Activated naive CD4-positive, alpha-beta T cell treated with anti-CD3 and anti-CD28 coated beads for 36 hours (primary cell): Measurements from ENCODE around the gene PELI3. TPM values are rescaled to one million over a fixed set of nuclear protein-coding genes. Genes with fewer than 3 reads are reported as not detected.
A peak's percentile ranks its signal among the peaks of the same experiment; 100 is the strongest.

Experiments used
- CTCF ChIA-PET: fragments of 350-600 bp; sonication (Branson Sonifier 250); formaldehyde crosslinking; loops from one replicate; lab custom pipeline; 2021; ENCODE audit warnings: antibody characterized with exemption; lab: Charles Lee
- DNase-seq: peaks from one replicate; pipeline ENCODE4 v3.0.0-alpha.2; 2020
- H3K27ac Mint-ChIP-seq: one replicate; pipeline ENCODE4 v1.8.0; 2021; ENCODE audit warnings: mild to moderate bottlenecking, mixed read lengths
- H3K27me3 Mint-ChIP-seq: one replicate; pipeline ENCODE4 v1.8.0; 2021; ENCODE audit warnings: low read depth, mixed read lengths
- H3K36me3 Mint-ChIP-seq: one replicate; pipeline ENCODE4 v1.8.0; 2021; ENCODE audit warnings: low read depth, mixed read lengths
- H3K4me1 Mint-ChIP-seq: one replicate; pipeline ENCODE4 v1.8.0; 2021; ENCODE audit warnings: low read depth, mixed read lengths
- H3K4me3 Mint-ChIP-seq: one replicate; pipeline ENCODE4 v1.8.0; 2021; ENCODE audit warnings: mild to moderate bottlenecking, moderate library complexity, mixed read lengths
- H3K9me3 Mint-ChIP-seq: one replicate; pipeline ENCODE4 v1.8.0; 2021; ENCODE audit warnings: mixed read lengths
- intact Hi-C: fragments of 100-400 bp; cut with micrococcal nuclease; formaldehyde crosslinking; loops from one replicate; pipeline ENCODE4 v1.15.1; 2023
- total RNA-seq, 2 experiments: library from RNA; stranded (reverse); gene quantifications; one replicate each; pipeline ENCODE4 v1.2.3, GENCODE V29; 2021

The PELI3 gene
- total RNA-seq, 2 experiments from 2014 or later, result 2.3 to 2.4 TPM

DNA sequence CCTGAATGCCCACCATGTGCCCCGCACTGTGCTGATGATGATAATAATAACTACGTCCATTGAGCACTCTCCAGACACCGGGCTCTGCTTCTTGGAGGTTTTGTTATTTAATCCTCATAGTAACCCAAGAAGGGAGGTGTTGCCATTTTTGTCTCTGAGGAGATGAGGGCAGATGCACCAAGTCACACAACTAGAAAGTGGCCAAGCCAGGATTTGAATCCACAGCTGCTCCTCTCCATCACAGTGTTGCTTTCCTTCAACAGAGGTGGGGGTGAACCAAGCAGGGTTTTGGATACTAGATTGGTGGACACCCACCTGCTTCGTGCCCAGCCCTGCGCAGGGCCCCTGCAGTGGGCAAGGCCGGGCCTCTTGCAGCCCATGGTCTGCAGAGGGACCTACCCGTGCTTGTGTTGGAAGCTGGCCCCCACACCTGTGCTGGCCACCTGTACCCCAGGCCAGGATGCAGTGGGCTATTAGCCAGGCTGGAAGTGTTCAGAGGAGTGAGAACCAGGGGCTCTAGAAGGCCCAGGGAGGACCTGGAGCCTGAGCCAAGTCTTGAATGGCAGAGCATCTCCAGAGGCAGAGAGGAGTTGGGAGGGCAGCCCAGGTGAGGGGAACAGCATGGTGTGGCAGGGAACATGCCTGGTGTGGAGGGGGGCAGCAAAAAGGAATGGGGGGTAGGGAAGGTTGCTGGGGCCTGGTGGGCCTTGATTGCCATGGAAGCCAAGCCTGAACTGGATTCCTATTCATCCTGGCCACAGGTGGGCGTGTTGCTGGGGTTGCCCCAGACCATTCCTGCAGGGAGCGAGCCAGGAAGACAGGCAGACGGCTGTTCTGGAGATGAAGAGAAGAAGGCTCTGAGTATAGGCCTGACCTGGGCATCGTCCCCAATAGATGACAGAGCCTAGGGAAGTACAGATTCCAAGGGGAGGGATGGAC, 10.8 kb downstream of the PELI3 start:
- Mint-ChIP-seq H3K36me3 (peaks cover 3% of the 10 kb centered on the region), H3K27ac (peak overlapping the region; percentile 51), H3K27me3 (no peaks in the 10 kb centered on the region), H3K9me3 (no peaks in the 10 kb centered on the region), H3K4me1 (peaks cover 21% of the 10 kb centered on the region), H3K4me3 (no peak overlapping the region)
- intact Hi-C loops, result no loop called here
- CTCF ChIA-PET, result interaction anchor here (0.6 to 1.9 kb wide), 2 partner anchors 10 to 106 kb away, joined by 4 to 16 read pairs; partner anchors contain the start of gene PELI3
- no peak for DNase-seq

DNA sequence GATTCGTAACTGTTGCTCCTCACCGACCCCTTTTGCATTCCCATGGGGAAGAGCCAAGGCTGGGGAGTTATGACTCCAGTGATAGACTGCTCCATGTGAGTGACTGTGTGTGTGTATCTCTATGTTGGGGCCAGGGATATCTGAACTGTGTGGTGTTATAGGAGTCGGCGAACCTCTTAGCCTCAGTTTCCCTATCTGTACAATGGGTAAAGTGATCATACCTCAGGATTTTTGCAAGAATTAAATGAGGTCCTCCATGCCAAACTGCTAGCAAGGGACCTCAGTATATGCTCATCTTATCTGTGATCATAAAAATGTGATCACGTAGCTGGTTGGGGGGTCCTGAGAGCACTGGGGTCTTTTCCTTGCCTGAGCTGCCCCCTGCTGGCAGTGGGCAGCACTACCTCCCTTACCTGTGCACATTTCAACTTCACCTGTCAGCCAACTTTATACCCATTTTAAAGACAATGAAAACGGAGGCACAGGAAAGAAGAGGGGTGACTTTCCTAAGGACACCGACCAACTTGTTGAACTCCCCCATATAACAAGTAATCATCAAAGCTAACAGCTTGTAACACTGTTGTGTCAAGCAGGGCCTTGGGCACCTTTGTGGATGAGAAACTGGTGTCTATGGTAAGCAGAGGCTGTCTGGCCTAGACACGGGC, 12.2 kb downstream of the PELI3 start:
- intact Hi-C loops, result loop anchor here (1.0 kb wide), 1 partner anchor 71 kb away; no protein-coding TSS in a partner anchor
- Mint-ChIP-seq H3K27ac (peak overlapping the region; percentile 71), H3K9me3 (no peaks in the 10 kb centered on the region), H3K27me3 (no peaks in the 10 kb centered on the region), H3K36me3 (peaks cover 3% of the 10 kb centered on the region), H3K4me1 (peaks cover 25% of the 10 kb centered on the region), H3K4me3 (peak overlapping the region; percentile 89)
- CTCF ChIA-PET, result interaction anchor here (1.2 to 1.9 kb wide), 5 partner anchors 11 to 200 kb away, joined by 3 to 16 read pairs (median 6); partner anchors contain the start of genes MRPL11, NPAS4 and PELI3
- DNase-seq, result peak; percentile 42

DNA sequence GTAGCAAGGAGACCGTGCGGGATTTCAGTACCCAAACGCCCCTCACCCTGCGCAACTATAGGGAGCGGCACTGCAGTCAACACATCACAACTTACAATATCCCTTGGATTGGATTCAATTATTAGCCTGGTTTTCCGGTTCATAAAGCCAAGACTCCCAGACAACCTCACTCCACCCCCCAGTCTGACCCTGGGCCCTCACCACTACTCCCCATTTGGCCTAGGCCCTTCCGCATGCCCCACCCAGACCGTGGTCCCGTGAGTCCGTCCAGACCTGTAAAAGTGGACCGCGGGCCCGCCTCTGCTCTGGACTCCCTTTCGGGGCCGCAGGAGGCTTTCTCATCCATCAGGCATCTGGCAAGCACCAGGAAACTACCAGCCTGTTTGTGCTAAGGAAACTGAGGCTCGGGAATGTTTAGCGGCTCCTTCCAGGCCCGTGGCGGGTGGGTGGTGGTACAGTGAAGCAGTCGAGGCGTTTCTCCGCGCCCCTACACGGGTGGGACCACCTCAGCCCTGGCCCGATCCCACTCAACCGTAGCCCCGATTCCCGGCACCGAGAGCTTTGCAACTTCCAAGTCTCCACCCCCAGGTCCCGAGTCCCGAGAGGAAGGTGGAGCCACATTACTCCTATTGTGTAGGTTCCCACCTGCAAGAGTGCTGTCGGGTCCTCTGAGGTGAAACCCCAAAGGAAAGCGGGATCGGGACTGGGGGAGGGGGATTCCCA, 12.8 kb downstream of the PELI3 start:
- CTCF ChIA-PET, result interaction anchor here (0.5 to 1.9 kb wide), 10 partner anchors 10 to 542 kb away, joined by 3 to 16 read pairs (median 5); partner anchors contain the start of genes MRPL11, NPAS4 and PELI3
- peaks cover 25% of the 10 kb centered on the region for H3K4me1 Mint-ChIP-seq
- H3K27me3 Mint-ChIP-seq, result no peaks in the 10 kb centered on the region
- no peaks in the 10 kb centered on the region for H3K9me3 Mint-ChIP-seq
- no peak for DNase-seq
- H3K36me3 Mint-ChIP-seq, result peaks cover 3% of the 10 kb centered on the region
- intact Hi-C loops, result loop anchor here (1.0 to 2.0 kb wide), 7 partner anchors 13 to 479 kb away; partner anchors contain the start of genes PC, PELI3, RBM4 and YIF1A
- H3K4me3 Mint-ChIP-seq, result peak overlapping the region; percentile 89
- H3K27ac Mint-ChIP-seq, result peak overlapping the region; percentile 71

DNA sequence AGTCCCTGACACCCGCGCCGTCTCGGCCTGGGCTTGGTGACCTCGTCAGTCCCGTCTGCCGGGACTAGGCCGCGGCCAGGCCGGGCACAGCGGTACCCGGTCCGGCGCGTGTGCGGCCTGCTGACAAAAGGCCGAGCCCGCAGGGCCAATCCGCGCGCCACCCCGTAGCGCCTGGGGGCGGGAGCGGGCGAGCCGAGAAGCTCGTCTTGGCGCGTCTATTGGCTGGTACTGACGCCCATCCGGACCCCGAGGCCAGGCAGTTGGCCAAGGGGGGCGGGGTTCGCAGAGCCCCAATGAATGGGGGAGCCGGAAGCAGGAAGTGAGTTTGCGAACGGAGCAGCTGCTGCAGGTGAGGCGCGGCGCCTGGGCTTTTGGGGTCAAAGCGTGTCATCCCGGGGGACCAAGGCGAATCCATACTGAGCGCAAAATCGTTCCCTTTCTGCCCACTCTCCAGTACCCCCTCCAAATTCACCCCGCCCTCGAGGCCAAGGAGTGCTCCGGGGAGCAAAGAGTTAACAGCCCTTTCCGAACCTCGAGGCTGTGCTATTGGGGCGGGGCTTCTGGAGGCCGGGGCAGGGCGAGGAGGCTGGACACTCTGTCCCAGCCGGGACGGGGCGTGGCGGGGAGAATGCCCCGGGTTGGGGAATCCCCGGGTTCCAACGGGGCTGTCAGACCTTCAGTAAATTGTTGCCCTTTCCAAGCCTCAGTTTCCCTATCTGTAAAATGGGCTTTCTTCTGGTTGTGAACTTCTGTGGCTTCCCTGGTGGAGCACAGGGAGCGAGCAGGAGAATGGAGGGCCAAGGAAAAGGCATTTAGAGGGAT, 13.6 kb downstream of the PELI3 start, which contains the start of gene DPP3:
DPP3 (plus strand) TSS at position 318 of the 822 bp plus-strand sequence. CDS start 1,767 bp downstream, outside the sequence.
- H3K27ac Mint-ChIP-seq, result peak within 1 kb of the TSS; percentile 84
- no peaks in the 10 kb centered on the region for H3K9me3 Mint-ChIP-seq
- CTCF ChIA-PET, result interaction anchor here (0.5 to 1.6 kb wide), 8 partner anchors 11 to 542 kb away, joined by 3 to 6 read pairs (median 4); partner anchors contain the start of genes MRPL11 and NPAS4
- peak within 1 kb of the TSS; percentile 89 for H3K4me3 Mint-ChIP-seq
- intact Hi-C loops, result loop anchor here (1.0 to 2.0 kb wide), 6 partner anchors 14 to 478 kb away; partner anchors contain the start of genes PC, PELI3, RBM4 and YIF1A
- H3K4me1 Mint-ChIP-seq, result peaks cover 25% of the 10 kb centered on the region
- H3K27me3 Mint-ChIP-seq, result no peaks in the 10 kb centered on the region
- DNase-seq, result peak; percentile 97
- peaks cover 3% of the 10 kb centered on the region for H3K36me3 Mint-ChIP-seq

DNA sequence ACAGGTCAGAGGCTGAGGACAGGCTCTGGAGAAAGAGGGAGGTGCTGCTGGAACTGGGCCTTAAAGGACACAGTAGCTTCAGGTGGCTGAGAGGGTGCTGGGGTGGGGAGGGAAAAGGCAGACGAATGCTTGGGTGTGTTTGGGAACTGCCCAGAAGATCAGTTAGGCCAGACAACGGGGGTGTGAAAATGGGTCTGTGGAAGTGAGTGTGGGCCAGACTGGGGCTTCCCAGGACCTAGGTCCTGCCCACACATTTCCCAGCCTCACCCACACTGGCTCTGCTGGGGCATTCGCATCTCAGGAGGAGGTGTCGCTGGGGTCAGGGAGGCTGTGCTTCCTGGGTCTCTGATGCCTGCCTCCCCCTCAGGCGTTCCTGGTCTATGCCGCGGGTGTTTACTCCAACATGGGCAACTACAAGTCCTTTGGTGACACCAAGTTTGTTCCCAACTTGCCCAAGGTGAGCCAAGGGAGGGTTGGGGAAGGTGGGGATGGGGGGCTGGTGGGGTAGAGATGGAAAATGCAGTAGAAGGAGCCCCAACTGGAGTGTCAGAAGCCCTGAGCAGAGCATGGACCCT, 18.2 kb downstream of the PELI3 start:
- H3K9me3 Mint-ChIP-seq, result no peaks in the 10 kb centered on the region
- CTCF ChIA-PET, result no interaction called here
- no peaks in the 10 kb centered on the region for H3K27me3 Mint-ChIP-seq
- intact Hi-C loops, result no loop called here
- peaks cover 10% of the 10 kb centered on the region for H3K36me3 Mint-ChIP-seq
- no peak overlapping the region for H3K4me3 Mint-ChIP-seq
- no peak for DNase-seq
- no peak overlapping the region for H3K27ac Mint-ChIP-seq
- H3K4me1 Mint-ChIP-seq, result peaks cover 16% of the 10 kb centered on the region

DNA sequence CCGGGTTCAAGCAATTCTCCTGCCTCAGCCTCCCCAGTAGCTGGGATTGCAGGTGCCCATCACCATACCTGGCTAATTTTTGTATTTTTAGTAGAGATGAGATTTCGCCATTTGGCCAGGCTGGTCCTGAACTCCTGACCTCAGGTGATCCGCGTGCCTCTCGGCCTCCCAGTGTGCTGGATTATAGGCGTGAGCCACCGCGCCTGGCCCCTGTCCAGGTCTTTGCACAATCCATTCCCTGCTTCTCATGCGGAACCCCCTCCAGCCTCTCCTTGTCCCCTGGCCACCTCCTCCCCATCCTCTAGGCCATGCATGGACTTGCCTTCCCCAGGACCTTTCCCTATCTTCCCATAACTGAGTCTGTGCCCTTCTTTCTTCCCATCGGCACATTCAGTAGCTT, 22.3 kb downstream of the PELI3 start:
- Mint-ChIP-seq H3K4me1 (no peaks in the 10 kb centered on the region), H3K4me3 (no peak overlapping the region), H3K36me3 (peaks cover 17% of the 10 kb centered on the region), H3K27me3 (no peaks in the 10 kb centered on the region), H3K27ac (no peak overlapping the region), H3K9me3 (no peaks in the 10 kb centered on the region)
- CTCF ChIA-PET, result interaction anchor here (1.1 kb wide), 1 partner anchor 189 kb away, joined by 3 read pairs; no protein-coding TSS in a partner anchor
- DNase-seq, result no peak
- intact Hi-C loops, result no loop called here

DNA sequence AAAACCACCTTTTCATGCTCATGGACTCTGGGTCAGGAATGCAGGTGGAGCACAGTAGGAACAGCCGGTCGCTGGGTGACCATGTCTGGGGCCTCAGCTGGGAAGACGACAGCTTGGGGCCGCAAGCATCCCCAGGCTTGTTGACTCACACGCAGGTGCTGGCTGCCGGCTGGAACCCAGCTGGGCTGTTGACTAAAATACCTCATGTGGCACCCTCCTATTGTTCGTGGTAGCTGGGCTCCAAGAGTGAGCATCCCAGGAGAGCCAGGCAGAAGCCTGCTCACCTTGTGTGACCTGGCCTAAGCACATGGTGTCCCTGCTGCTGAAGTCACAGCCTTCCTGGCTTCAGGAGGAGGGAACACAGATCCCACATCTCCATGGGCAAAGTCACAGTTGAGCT, 22.9 kb downstream of the PELI3 start:
- DNase-seq, result no peak
- Mint-ChIP-seq H3K4me3 (no peak overlapping the region), H3K9me3 (no peaks in the 10 kb centered on the region), H3K27ac (no peak overlapping the region), H3K27me3 (no peaks in the 10 kb centered on the region), H3K36me3 (peaks cover 17% of the 10 kb centered on the region), H3K4me1 (no peaks in the 10 kb centered on the region)
- intact Hi-C loops, result no loop called here
- CTCF ChIA-PET, result interaction anchor here (1.1 to 1.2 kb wide), 2 partner anchors 68 to 189 kb away, joined by 3 read pairs; no protein-coding TSS in a partner anchor

DNA sequence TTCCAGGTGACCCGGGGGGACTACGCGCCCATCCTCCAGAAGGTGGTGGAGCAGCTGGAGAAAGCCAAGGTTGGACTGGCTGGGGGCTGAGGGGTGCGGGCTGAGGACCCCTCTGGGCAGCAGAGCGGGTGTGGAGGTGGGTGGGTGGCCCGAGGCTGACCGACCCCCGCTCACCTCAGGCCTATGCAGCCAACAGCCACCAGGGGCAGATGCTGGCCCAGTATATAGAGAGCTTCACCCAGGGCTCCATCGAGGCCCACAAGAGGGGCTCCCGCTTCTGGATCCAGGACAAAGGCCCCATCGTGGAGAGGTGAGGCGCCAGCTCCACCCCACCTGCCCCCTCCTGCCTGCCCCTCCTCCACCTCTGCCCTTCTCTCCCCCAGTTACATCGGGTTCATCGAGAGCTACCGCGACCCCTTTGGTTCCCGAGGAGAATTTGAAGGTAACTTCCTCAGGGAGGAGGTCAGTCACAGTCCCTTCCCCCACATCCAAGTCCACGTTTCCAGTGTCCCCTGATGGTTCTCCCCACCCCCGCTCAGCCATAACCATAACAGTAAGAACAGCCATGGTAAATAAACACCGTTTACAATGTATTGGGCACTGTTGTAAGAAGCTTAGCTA, 24.7 kb downstream of the PELI3 start:
- H3K4me1 Mint-ChIP-seq, result no peaks in the 10 kb centered on the region
- H3K36me3 Mint-ChIP-seq, result peaks cover 22% of the 10 kb centered on the region
- H3K27me3 Mint-ChIP-seq, result no peaks in the 10 kb centered on the region
- DNase-seq, result no peak
- intact Hi-C loops, result no loop called here
- no peak overlapping the region for H3K4me3 Mint-ChIP-seq
- no peaks in the 10 kb centered on the region for H3K9me3 Mint-ChIP-seq
- CTCF ChIA-PET, result interaction anchor here (0.6 to 1.2 kb wide), 2 partner anchors 105 to 128 kb away, joined by 3 to 4 read pairs; no protein-coding TSS in a partner anchor
- no peak overlapping the region for H3K27ac Mint-ChIP-seq

DNA sequence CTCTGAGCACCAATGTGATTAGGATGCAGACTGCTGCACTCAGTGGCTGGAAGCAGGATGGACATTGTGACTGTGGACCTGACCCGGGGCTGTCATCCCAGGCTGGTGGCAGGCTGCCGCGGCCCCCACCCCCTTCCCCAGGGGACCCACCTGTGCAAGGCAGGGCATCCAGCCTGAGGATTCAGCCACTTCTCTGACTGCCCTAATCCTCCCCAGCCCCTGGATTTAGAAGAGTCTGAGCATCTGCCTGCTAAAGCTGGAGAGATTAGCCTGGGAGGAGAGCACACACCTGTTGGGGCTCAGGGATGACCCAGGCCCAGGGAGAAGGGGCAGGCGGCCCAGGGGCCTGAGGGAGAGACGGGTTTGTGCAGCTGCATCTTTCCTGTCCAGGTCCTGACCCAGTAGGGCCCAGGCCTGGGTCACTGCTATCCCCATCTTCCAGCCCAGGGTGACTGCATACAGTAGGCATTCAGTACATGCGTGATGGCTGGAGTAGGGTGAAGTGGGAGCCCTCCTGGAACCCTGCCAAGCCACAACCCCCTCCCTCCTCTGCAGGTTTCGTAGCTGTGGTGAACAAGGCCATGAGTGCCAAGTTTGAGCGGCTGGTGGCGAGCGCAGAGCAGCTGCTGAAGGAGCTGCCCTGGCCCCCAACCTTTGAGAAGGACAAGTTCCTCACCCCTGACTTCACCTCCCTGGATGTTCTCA, 25.6 kb downstream of the PELI3 start:
- intact Hi-C loops, result no loop called here
- Mint-ChIP-seq H3K27me3 (no peaks in the 10 kb centered on the region), H3K4me3 (no peak overlapping the region), H3K4me1 (no peaks in the 10 kb centered on the region), H3K9me3 (no peaks in the 10 kb centered on the region), H3K36me3 (peaks cover 26% of the 10 kb centered on the region), H3K27ac (no peak overlapping the region)
- DNase-seq, result no peak
- CTCF ChIA-PET, result no interaction called here

DNA sequence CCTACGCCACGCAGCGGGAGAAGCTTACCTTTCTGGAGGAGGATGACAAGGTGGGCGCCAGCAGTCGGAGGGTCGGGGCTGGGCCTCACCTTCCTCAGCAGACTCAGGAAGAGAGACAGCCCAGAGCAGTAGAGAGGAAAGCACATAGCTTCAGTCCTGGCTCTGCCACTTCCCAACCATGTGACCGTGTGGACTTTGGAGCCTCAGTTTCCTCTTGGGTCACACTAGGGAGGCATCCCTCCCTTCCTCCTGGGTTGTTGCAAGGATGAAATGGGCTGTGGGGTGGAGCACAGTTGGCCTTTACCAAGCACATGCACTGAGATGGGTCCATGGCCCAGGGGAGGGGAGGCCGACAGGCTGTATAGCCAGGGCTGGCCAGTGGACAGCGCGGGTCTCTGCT, 26.4 kb downstream of the PELI3 start:
- Mint-ChIP-seq H3K4me1 (no peaks in the 10 kb centered on the region), H3K27me3 (no peaks in the 10 kb centered on the region), H3K4me3 (no peak overlapping the region), H3K36me3 (peaks cover 28% of the 10 kb centered on the region), H3K27ac (no peak overlapping the region), H3K9me3 (no peaks in the 10 kb centered on the region)
- DNase-seq, result no peak
- intact Hi-C loops, result no loop called here
- CTCF ChIA-PET, result interaction anchor here (0.9 kb wide), 1 partner anchor 71 kb away, joined by 3 read pairs; no protein-coding TSS in a partner anchor
